ENCODE results near the gene EIF2S2.

- TF ChIP-seq, protein P1, sequence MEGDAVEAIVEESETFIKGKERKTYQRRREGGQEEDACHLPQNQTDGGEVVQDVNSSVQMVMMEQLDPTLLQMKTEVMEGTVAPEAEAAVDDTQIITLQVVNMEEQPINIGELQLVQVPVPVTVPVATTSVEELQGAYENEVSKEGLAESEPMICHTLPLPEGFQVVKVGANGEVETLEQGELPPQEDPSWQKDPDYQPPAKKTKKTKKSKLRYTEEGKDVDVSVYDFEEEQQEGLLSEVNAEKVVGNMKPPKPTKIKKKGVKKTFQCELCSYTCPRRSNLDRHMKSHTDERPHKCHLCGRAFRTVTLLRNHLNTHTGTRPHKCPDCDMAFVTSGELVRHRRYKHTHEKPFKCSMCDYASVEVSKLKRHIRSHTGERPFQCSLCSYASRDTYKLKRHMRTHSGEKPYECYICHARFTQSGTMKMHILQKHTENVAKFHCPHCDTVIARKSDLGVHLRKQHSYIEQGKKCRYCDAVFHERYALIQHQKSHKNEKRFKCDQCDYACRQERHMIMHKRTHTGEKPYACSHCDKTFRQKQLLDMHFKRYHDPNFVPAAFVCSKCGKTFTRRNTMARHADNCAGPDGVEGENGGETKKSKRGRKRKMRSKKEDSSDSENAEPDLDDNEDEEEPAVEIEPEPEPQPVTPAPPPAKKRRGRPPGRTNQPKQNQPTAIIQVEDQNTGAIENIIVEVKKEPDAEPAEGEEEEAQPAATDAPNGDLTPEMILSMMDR (conservative IDR thresholded peaks at IDR 0.05; ENCODE audit: low read depth, low read length) = no peak
- TF ChIP-seq EZH2 (IDR thresholded peaks at IDR 0.05; ENCODE audit: borderline replicate concordance, low read depth, low read length, poor library complexity, severe bottlenecking) = no peak
Measured at GRCh38 chr20:34045294-34045693, 66.7 kb downstream of the EIF2S2 start.
